PFSK-1 (cell line): ENCODE measurements around the gene QKI.

ENCODE experiments used
- POLR2AphosphoS5 ChIP-seq: IDR thresholded peaks from 2 replicates; pipeline ENCODE4 v1.6.1; 2012; ENCODE audit warnings: low read depth, mild to moderate bottlenecking, control low read depth, low read length, moderate library complexity
- REST ChIP-seq, 2 experiments: IDR thresholded peaks; 2 replicates each; pipeline versions ENCODE4 v1.6.1 to v1.8.0; 2011 to 2012; ENCODE audit warnings: low read depth in 2 of 2, low read length in 2 of 2, control low read depth in 1 of 2, inconsistent platforms in 1 of 2, mild to moderate bottlenecking in 1 of 2, moderate library complexity in 1 of 2; ENCODE audit not compliant: insufficient read depth in 1 of 2
- TAF1 ChIP-seq: IDR thresholded peaks from 2 replicates; pipeline ENCODE4 v1.6.1; 2012; ENCODE audit warnings: low read length, control low read depth, borderline replicate concordance; ENCODE audit not compliant: insufficient read depth

- TF ChIP-seq POLR2AphosphoS5, result no peak
- no peak for TF ChIP-seq TAF1
- TF ChIP-seq REST (IDR thresholded peaks at IDR 0.05; ENCODE audit: insufficient read depth in 1 of 2, low read depth in 2 of 2, low read length in 2 of 2), result no peak
Measured at GRCh38 chr6:163491737-163492300, 77.3 kb downstream of the QKI start.
